Brain microvascular endothelial cell (primary cell): ENCODE data around the gene CERS6.
"Not testable (repeated sequence)": the region's sequence is repeated elsewhere in the genome, so short reads cannot be mapped to it uniquely, and the experiment has no call there.

Experiments used
- DNase-seq: peaks from one replicate; pipeline ENCODE4 v3.0.0-alpha.2; 2020
- H3K27ac ChIP-seq: fragments of 250-450 bp; sonication (Bioruptor Pico); 2 replicates; pipeline ENCODE4 v1.5.1; 2020; ENCODE audit warnings: mild to moderate bottlenecking, moderate library complexity
- H3K27me3 ChIP-seq: fragments of 250-450 bp; sonication (Bioruptor Pico); replicated peaks from 2 replicates; pipeline ENCODE4 v1.5.1; 2020; ENCODE audit warnings: mild to moderate bottlenecking
- H3K36me3 ChIP-seq: fragments of 250-450 bp; sonication (Bioruptor Pico); replicated peaks from 2 replicates; pipeline ENCODE4 v1.5.1; 2020; ENCODE audit warnings: mild to moderate bottlenecking
- H3K4me3 ChIP-seq: 2 replicates; pipeline ENCODE4 v1.5.1; 2011; ENCODE audit warnings: low read depth, mild to moderate bottlenecking, control low read depth, low read length, moderate library complexity
- in situ Hi-C: cut with HindIII; loops from 2 replicates; pipeline ENCODE4 v1.10.0; 2017; ENCODE audit warnings: low sequenced_read_pairs, low pct_ligation_motif_present
- TF ChIP-seq, protein P1 (sequence below): IDR thresholded peaks from 2 replicates; pipeline ENCODE4 v1.5.1; 2011; ENCODE audit warnings: low read depth, mild to moderate bottlenecking, moderate library complexity, low read length, control low read depth, inconsistent platforms; ENCODE audit errors: missing control alignments

The CERS6 gene

GRCh38 chr2:168758970-168759820, 303.1 kb downstream of the CERS6 start:
- Histone ChIP-seq H3K36me3 (no peaks in the 10 kb centered on the region), H3K27me3 (no peaks in the 10 kb centered on the region), H3K27ac (no peak overlapping the region), H3K4me3 (no peak overlapping the region)
- TF ChIP-seq, protein P1, sequence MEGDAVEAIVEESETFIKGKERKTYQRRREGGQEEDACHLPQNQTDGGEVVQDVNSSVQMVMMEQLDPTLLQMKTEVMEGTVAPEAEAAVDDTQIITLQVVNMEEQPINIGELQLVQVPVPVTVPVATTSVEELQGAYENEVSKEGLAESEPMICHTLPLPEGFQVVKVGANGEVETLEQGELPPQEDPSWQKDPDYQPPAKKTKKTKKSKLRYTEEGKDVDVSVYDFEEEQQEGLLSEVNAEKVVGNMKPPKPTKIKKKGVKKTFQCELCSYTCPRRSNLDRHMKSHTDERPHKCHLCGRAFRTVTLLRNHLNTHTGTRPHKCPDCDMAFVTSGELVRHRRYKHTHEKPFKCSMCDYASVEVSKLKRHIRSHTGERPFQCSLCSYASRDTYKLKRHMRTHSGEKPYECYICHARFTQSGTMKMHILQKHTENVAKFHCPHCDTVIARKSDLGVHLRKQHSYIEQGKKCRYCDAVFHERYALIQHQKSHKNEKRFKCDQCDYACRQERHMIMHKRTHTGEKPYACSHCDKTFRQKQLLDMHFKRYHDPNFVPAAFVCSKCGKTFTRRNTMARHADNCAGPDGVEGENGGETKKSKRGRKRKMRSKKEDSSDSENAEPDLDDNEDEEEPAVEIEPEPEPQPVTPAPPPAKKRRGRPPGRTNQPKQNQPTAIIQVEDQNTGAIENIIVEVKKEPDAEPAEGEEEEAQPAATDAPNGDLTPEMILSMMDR: peak; percentile 65
- in situ Hi-C loops: no loop called here
- peak; percentile 36 for DNase-seq

- TF ChIP-seq, protein P1: no peak
- DNase-seq: no peak
These were observed 309.3 kb downstream of the CERS6 start for GRCh38 chr2:168765401-168765800.

GRCh38 chr2:168766600-168766999, 310.5 kb downstream of the CERS6 start:
- no peak overlapping the region for H3K4me3 ChIP-seq
- TF ChIP-seq, protein P1: no peak
- no peak overlapping the region for H3K27ac ChIP-seq
- in situ Hi-C loops: no loop called here
- H3K36me3 ChIP-seq: no peaks in the 10 kb centered on the region
- no peak for DNase-seq
- H3K27me3 ChIP-seq: no peaks in the 10 kb centered on the region

More at GRCh38 chr2:168765401-168765800, 309.3 kb downstream of the CERS6 start:
- in situ Hi-C loops: no loop called here
- H3K27ac ChIP-seq: no peak overlapping the region
- H3K4me3 ChIP-seq: no peak overlapping the region
- no peaks in the 10 kb centered on the region for H3K36me3 ChIP-seq
- no peaks in the 10 kb centered on the region for H3K27me3 ChIP-seq

GRCh38 chr2:168767258-168767657, 311.2 kb downstream of the CERS6 start:
- no peak overlapping the region for H3K27ac ChIP-seq
- TF ChIP-seq, protein P1: no peak
- H3K36me3 ChIP-seq: no peaks in the 10 kb centered on the region
- H3K27me3 ChIP-seq: no peaks in the 10 kb centered on the region
- DNase-seq: no peak
- in situ Hi-C loops: no loop called here
- no peak overlapping the region for H3K4me3 ChIP-seq

- H3K27ac ChIP-seq, in situ Hi-C loops, DNase-seq, H3K27me3 ChIP-seq, H3K36me3 ChIP-seq, H3K4me3 ChIP-seq: not testable (repeated sequence)
These were observed 312.3 kb downstream of the CERS6 start for GRCh38 chr2:168768357-168768756.

- no peaks in the 10 kb centered on the region for H3K36me3 ChIP-seq
- H3K4me3 ChIP-seq: no peak overlapping the region
- in situ Hi-C loops: no loop called here
- TF ChIP-seq, protein P1: no peak
- H3K27me3 ChIP-seq: no peaks in the 10 kb centered on the region
- no peak overlapping the region for H3K27ac ChIP-seq
- DNase-seq: no peak
These were observed 314.7 kb downstream of the CERS6 start for GRCh38 chr2:168770796-168771195.
